22Rv1 (cell line): Measurements from ENCODE around the gene MYL5.

ENCODE experiments used
- H3K27ac ChIP-seq: fragments of 450-650 bp; 2 replicates; pipeline ENCODE4 v1.5.1; 2017
- ZFX ChIP-seq: fragments of 450-650 bp; IDR thresholded peaks from 2 replicates; pipeline ENCODE4 v1.6.1; 2017; ENCODE audit warnings: antibody characterized with exemption, borderline replicate concordance
- TF ChIP-seq, protein P1 (sequence below): fragments of 450-650 bp; IDR thresholded peaks from 2 replicates; pipeline ENCODE4 v1.5.1; 2017; ENCODE audit warnings: mild to moderate bottlenecking

The MYL5 gene

DNA sequence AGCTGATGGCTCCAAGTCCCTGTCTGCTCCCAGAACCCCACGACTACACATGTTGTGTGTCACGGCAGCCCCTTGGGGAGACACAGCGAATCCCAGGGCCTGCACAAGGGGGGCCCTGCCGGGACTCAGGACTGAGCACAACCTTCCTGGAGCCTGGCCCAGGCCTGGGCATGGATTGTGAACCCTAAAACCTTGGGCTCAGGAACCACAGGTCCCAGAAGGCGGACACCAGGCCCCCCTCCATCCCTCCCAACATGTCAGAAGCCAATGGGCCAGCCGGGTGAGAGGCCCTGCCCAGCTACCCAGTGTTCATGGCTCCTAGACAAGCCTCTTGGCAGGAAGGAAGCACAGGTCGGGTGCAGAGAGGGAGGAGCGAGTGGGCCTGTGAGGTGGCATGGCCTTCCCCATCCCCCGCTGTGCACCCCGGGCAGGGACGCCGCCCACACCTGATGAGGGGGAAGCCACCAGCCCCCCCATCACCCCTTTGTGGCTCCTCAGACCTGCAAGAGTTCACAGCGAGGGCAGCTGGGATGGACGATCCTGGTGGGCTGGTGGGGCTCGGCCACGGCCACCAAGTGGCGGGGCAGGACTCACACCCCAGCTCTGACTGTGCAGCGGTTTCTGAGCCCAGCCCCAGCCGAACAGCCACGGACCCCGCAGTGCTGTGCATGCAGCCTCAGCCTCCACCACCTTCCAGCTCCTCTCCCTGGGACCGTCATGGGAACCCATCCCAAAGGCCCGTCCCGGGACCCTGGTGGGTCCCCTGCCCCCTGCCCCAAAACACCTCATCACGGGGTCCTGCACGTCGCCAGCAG is 45.3 kb upstream of the MYL5 start:
- TF ChIP-seq, protein P1, sequence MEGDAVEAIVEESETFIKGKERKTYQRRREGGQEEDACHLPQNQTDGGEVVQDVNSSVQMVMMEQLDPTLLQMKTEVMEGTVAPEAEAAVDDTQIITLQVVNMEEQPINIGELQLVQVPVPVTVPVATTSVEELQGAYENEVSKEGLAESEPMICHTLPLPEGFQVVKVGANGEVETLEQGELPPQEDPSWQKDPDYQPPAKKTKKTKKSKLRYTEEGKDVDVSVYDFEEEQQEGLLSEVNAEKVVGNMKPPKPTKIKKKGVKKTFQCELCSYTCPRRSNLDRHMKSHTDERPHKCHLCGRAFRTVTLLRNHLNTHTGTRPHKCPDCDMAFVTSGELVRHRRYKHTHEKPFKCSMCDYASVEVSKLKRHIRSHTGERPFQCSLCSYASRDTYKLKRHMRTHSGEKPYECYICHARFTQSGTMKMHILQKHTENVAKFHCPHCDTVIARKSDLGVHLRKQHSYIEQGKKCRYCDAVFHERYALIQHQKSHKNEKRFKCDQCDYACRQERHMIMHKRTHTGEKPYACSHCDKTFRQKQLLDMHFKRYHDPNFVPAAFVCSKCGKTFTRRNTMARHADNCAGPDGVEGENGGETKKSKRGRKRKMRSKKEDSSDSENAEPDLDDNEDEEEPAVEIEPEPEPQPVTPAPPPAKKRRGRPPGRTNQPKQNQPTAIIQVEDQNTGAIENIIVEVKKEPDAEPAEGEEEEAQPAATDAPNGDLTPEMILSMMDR, result no peak
- TF ChIP-seq ZFX, result no peak
- H3K27ac ChIP-seq, result no peak overlapping the region

DNA sequence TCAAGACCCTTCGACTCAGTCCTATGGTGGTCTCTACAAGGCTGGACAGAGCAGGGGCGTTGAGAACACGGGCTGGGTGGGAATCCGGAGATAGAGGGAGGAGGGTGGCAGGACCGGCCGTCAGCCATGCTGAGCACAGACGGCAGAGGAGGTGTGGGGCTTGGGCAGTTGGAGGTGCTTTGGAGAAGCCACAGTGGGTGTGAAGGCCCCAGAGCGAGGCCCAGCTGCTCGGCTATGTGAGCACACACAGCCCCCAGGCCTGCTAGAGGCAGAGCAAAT is 44.8 kb upstream of the MYL5 start:
- no peak overlapping the region for H3K27ac ChIP-seq
- TF ChIP-seq, protein P1, result no peak
- no peak for TF ChIP-seq ZFX

DNA sequence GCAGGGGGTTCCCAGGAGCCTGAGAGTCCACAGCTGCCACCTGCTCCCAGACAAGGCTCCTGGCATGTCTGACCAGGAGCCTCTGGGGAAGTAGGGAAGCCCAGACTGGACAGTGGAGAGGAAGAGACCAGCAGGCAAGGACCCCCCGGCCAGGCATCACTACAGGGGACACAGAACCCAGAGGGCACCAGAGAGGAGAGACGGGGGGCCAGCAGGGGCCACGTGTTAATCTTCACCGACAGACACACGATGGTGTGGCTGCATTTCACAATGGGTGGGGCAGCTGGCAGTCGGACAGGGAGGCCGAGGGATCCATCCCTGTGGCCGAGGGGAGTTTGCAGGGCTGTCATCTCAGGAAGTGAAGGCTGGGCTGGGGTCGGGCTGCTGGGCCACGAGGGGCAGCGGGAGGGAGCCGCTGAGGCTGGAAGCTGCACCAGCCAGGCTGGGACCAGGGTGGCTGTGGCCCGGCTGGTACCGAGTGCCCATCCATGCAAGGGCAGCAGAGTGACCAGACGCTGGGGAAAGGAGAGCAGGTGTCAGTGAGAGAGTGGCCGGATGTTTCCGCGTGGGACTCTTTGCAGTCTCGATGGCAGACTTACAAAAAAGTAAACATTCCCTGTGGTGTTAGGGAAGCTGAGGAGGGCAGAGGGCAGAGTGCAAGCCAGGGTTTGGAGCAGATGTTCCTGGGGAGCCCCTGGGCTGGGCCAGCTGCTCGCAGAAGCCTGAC is 44.3 kb upstream of the MYL5 start:
- H3K27ac ChIP-seq, result no peak overlapping the region
- TF ChIP-seq, protein P1, result no peak
- no peak for TF ChIP-seq ZFX

DNA sequence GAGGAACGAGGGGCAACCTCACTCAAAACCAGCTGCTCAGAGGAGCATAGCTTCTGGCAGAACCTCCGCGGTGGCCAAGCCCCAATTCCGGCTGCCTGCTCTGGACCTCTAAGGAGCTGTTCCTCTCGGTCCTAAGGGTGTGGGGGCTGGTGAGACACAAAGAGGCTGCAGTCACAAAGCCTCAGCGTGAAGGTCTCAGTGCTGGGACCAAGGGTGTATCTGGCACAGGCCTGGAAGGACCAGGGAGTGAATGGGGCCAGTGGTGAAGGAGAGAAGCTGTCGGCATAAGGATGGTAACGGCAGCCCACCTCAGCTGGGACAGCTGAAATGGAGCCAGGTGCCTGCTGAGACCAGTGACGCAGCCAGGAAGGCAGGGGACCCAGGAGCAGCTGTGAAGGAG is 43.7 kb upstream of the MYL5 start:
- TF ChIP-seq, protein P1, result no peak
- TF ChIP-seq ZFX, result no peak
- H3K27ac ChIP-seq, result no peak overlapping the region

DNA sequence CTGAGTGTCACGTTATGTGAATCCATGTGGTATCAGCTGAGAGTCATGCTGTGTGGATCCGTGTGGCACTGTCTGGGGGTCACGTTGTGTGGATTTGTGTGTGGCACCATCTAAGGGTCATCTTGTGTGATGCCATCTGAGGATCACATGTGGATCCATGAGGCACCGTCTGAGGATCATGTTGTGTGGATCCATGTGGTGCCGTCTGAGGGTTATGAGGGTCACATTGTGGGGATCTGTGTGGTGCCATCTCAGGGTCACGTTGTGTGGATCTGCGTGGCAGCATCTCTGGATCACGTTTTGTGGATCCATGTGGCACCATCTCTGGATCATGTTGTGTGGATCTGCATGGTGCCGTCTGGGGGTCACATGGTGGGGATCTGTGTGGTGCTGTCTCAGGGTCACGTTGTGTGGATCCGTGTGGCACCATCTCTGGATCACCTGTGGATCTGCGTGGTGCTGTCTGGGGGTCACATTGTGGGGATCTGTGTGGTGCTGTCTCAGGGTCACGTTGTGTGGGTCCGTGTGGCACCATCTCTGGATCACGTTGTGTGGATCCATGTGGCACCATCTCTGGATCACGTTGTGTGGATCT is 42.0 kb upstream of the MYL5 start:
- TF ChIP-seq, protein P1, result no peak
- no peak for TF ChIP-seq ZFX

DNA sequence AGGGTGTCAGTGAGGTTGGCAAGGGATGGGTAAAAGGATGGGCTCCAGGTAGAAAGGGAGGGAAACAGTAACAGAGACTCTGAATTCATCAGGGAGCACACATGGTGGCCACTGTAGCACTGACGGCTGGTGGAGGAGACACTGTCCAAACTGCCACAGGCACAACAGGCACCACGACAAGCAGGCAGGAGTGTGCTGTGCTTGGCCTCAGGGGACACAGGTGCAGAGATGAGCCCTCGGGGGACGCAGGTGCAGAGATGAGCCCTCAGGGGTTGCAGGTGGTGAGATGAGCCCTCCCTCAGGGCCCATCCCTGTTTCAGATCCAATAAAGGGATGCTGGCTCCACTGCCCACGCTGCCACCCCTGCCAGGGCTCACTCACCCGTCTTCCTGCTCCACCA is 41.4 kb upstream of the MYL5 start:
- TF ChIP-seq ZFX, result no peak
- TF ChIP-seq, protein P1, result no peak
- no peak overlapping the region for H3K27ac ChIP-seq

More for the DNA sequence above, 42.0 kb upstream of the MYL5 start:
- H3K27ac ChIP-seq, result no peak overlapping the region

DNA sequence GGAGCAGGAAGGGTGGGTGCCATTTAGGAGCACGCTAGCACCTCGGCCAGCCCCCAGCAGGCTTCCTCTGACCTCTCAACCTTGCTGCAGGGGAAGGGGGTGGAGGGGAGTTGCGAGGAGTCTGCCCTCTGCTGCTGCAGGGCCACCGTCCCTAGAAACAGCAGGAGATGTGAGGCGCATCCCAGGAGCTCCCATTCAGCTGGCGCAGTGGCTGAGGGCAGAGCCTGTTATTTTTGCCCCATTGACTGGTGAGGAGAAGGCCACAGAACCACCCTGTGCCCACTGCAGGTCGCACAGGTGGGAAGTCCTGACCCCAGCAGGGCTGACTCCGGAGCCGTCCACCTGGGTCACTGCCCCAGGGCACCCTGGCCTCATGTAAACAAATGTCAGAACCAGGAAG is 40.9 kb upstream of the MYL5 start:
- no peak overlapping the region for H3K27ac ChIP-seq
- TF ChIP-seq, protein P1, result no peak
- TF ChIP-seq ZFX, result no peak
